DOHH2 (cell line): ENCODE measurements around the gene SLC51A.

Source experiments
- H3F3A ChIP-seq: fragments of 200-600 bp; sonication (generic), shearing (Covaris generic); 2 replicates; pipeline ENCODE4 v1.6.0; 2016; ENCODE audit warnings: antibody characterized with exemption, mild to moderate bottlenecking; ENCODE audit not compliant: control insufficient read depth, insufficient read depth
- H3K27ac ChIP-seq: fragments of 200-600 bp; sonication (generic); 2 replicates; pipeline ENCODE4 v1.5.1; 2014; ENCODE audit warnings: low read depth, mild to moderate bottlenecking, low read length, moderate library complexity
- H3K27me3 ChIP-seq: fragments of 200-600 bp; sonication (generic); 2 replicates; pipeline ENCODE4 v1.6.1; 2014; ENCODE audit warnings: mild to moderate bottlenecking, low read length, mixed read lengths; ENCODE audit not compliant: control insufficient read depth
- H3K36me3 ChIP-seq: fragments of 200-600 bp; sonication (generic); 2 replicates; pipeline ENCODE4 v1.6.1; 2014; ENCODE audit warnings: mild to moderate bottlenecking, low read length, moderate library complexity, mixed read lengths; ENCODE audit not compliant: control insufficient read depth
- H3K4me1 ChIP-seq: fragments of 200-600 bp; sonication (generic); 2 replicates; pipeline ENCODE4 v1.6.1; 2014; ENCODE audit warnings: mild to moderate bottlenecking, low read length, mixed read lengths; ENCODE audit not compliant: control insufficient read depth
- H3K4me2 ChIP-seq: fragments of 200-600 bp; sonication (generic); 2 replicates; pipeline ENCODE4 v1.6.0; 2014; ENCODE audit warnings: mild to moderate bottlenecking, low read length, moderate library complexity
- H3K4me3 ChIP-seq: fragments of 200-600 bp; sonication (generic); 2 replicates; pipeline ENCODE4 v1.5.1; 2014; ENCODE audit warnings: mild to moderate bottlenecking, low read length, mixed read lengths
- H3K79me2 ChIP-seq: fragments of 200-600 bp; sonication (generic); 2 replicates; pipeline ENCODE4 v1.6.1; 2014; ENCODE audit warnings: mild to moderate bottlenecking, low read length, mixed read lengths; ENCODE audit not compliant: control insufficient read depth
- H3K9me2 ChIP-seq: fragments of 200-600 bp; sonication (generic); replicated peaks from 2 replicates; pipeline ENCODE4 v1.6.1; 2014; ENCODE audit warnings: mild to moderate bottlenecking, low read length, mixed read lengths; ENCODE audit not compliant: control insufficient read depth
- H3K9me3 ChIP-seq: fragments of 200-600 bp; sonication (generic); 2 replicates; pipeline ENCODE4 v1.6.1; 2014; ENCODE audit warnings: antibody characterized with exemption, low read length, mixed read lengths; ENCODE audit not compliant: control insufficient read depth, insufficient read depth
- H4K20me1 ChIP-seq: fragments of 200-600 bp; sonication (generic); 2 replicates; pipeline ENCODE4 v1.6.0; 2014; ENCODE audit warnings: low read depth, mild to moderate bottlenecking, antibody characterized with exemption, low read length, moderate library complexity; ENCODE audit not compliant: control insufficient read depth, insufficient read depth
- EZH2phosphoT487 ChIP-seq: fragments of 200-600 bp; sonication (generic); IDR thresholded peaks from 2 replicates; pipeline ENCODE4 v1.6.1; 2017; ENCODE audit warnings: borderline replicate concordance, mild to moderate bottlenecking, antibody characterized with exemption, low read length, moderate library complexity, mixed read lengths
- TF ChIP-seq, protein P1 (sequence below): fragments of 200-600 bp; sonication (generic); IDR thresholded peaks from one replicate; pipeline ENCODE4 v1.5.1; 2014; ENCODE audit warnings: antibody characterized with exemption, mild to moderate bottlenecking, low read depth, low read length; ENCODE audit not compliant: poor library complexity, severe bottlenecking

The SLC51A gene

DNA sequence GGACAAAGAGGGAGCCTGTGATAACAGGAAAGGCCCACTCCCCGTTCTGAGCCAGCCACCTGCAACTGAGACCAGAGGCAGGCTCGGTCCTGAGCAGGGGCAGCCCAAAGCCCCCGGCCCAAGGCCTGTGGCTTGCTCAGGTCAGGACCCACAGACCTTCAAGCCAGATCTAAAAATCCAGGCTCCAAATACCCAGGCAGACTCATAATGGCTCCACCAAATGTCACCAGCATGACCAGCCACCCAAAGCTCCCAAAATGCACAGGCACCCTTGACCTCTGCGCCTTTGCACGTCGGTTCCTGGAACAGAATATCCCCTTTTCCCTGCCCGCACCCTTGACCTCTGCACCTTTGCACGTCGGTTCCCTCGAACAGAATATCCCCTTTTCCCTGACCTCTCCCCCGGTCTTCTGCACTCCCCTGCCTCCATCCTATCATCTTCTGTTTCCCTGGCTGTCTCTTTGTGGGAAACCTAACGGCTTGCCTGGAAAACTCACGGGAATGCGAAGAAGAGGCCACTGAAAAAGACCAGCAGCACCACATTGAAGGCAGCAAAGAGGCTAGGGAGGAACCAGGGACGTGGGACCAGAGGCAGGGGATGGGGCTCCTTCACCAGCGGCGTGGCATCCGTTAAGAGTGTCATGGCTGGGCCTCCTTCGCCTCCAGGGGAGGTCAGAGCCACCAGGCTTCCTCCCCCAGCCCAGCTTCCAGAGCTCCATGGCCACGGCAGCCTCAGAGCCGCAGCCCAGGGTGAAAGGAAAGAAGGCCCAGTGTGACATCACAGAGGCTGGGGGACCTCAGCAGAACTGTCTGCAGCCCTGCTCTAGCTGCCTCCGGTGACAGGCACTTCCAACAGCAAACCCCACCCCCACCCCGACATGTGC, 5.4 kb upstream of the SLC51A start, which contains the start of gene ZDHHC19:
ZDHHC19 (minus strand) TSS at position 728 of the 884 bp plus-strand sequence; CDS start at position 643, 85 bp downstream.
- Histone ChIP-seq H4K20me1 (no peaks in the 10 kb centered on the region), H3F3A (no peaks in the 10 kb centered on the region), H3K27ac (no peak within 1 kb of the TSS), H3K4me1 (peaks cover 4% of the 10 kb centered on the region), H3K27me3 (peaks cover 3% of the 10 kb centered on the region; the same call in 1 of the 2 replicates), H3K9me3 (no peaks in the 10 kb centered on the region), H3K4me2 (no peak within 1 kb of the TSS), H3K9me2 (no peaks in the 10 kb centered on the region), H3K4me3 (no peak within 1 kb of the TSS), H3K79me2 (no peaks in the 10 kb centered on the region), H3K36me3 (no peaks in the 10 kb centered on the region)
- TF ChIP-seq EZH2phosphoT487, result no peak
- TF ChIP-seq, protein P1, sequence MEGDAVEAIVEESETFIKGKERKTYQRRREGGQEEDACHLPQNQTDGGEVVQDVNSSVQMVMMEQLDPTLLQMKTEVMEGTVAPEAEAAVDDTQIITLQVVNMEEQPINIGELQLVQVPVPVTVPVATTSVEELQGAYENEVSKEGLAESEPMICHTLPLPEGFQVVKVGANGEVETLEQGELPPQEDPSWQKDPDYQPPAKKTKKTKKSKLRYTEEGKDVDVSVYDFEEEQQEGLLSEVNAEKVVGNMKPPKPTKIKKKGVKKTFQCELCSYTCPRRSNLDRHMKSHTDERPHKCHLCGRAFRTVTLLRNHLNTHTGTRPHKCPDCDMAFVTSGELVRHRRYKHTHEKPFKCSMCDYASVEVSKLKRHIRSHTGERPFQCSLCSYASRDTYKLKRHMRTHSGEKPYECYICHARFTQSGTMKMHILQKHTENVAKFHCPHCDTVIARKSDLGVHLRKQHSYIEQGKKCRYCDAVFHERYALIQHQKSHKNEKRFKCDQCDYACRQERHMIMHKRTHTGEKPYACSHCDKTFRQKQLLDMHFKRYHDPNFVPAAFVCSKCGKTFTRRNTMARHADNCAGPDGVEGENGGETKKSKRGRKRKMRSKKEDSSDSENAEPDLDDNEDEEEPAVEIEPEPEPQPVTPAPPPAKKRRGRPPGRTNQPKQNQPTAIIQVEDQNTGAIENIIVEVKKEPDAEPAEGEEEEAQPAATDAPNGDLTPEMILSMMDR, result no peak

DNA sequence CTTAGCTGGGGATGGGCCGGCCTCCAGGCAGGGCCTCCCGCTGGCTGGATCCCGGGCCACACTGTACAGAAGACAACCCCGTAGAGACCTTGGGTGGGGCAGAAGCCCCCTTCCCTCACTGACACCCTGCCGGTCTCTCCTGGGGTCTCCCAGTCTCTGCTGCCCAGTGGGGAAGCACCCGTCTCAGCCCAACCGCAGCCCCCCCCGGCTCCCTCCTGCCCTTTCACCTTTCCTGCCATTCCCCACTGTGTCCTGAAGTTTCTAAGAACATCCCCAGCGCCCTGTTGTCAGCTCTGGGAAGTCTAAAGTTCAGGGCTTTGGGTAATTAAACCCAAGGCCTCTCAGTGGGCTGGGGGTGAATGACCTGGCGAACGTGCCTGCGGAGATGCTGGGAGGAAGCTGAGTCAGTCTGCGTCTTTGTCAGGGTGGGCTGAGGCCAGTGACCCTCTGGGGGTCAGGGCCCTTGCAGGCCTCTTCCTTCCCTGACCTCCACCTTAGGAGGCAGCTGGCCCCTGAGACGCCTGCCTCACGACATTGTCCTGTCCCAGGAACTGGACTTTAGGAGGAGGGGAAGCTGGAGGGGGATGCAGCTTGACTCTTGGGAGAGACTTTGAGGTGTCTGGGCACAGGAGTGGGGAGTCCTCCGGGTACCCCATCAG, 1.4 kb upstream of the SLC51A start:
- H3K4me3 ChIP-seq, result no peak overlapping the region
- no peak for TF ChIP-seq EZH2phosphoT487
- TF ChIP-seq, protein P1, result no peak
- no peaks in the 10 kb centered on the region for H3K9me2 ChIP-seq
- peaks cover 3% of the 10 kb centered on the region; the same call in 1 of the 2 replicates for H3K27me3 ChIP-seq
- no peaks in the 10 kb centered on the region for H3K9me3 ChIP-seq
- no peaks in the 10 kb centered on the region for H4K20me1 ChIP-seq
- H3F3A ChIP-seq, result no peaks in the 10 kb centered on the region
- H3K27ac ChIP-seq, result no peak overlapping the region
- H3K4me2 ChIP-seq, result no peak overlapping the region
- H3K79me2 ChIP-seq, result no peaks in the 10 kb centered on the region
- H3K36me3 ChIP-seq, result no peaks in the 10 kb centered on the region
- H3K4me1 ChIP-seq, result peaks cover 8% of the 10 kb centered on the region

DNA sequence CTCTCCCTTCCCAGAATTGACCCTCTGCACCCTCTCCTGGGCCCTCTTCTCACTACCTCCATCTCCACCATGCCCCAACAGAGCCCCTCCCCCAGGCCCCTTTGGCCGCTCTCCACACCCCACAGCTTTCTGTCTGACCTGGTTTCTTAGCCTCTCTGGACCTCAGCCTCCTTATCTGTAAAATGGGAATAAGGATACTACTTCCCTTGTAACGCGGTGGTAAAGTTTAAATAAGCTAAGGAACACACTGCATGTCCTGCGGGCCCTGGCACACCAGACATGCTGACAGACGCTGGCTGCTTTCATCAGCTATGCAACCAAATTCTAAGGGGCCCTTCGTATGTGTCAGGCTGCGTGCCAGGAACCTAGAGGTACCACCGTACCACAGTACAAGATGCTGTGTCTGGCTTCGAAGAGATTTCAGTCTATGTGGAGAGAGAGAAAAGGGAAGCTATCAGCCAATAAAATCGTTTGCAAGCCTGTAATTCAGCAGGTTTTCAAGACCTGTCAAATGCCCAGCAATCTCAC, 777 bp upstream of the SLC51A start:
- Histone ChIP-seq H3K4me3 (no peak overlapping the region), H3K36me3 (no peaks in the 10 kb centered on the region), H3K79me2 (no peaks in the 10 kb centered on the region), H4K20me1 (no peaks in the 10 kb centered on the region), H3K9me3 (no peaks in the 10 kb centered on the region), H3K9me2 (no peaks in the 10 kb centered on the region), H3K4me2 (no peak overlapping the region), H3K4me1 (peaks cover 8% of the 10 kb centered on the region), H3F3A (no peaks in the 10 kb centered on the region), H3K27ac (no peak overlapping the region), H3K27me3 (peaks cover under 1% of the 10 kb centered on the region; the same call in 1 of the 2 replicates)
- no peak for TF ChIP-seq EZH2phosphoT487
- TF ChIP-seq, protein P1, result no peak
